ENCODE data around the gene KAT2A. TPM values are rescaled to one million over a fixed set of nuclear protein-coding genes. Genes with fewer than 3 reads are reported as not detected.

The KAT2A gene
- total RNA-seq, 8 experiments from 2014 or later, result 9.1 to 48.3 (median 19.2) TPM

DNA sequence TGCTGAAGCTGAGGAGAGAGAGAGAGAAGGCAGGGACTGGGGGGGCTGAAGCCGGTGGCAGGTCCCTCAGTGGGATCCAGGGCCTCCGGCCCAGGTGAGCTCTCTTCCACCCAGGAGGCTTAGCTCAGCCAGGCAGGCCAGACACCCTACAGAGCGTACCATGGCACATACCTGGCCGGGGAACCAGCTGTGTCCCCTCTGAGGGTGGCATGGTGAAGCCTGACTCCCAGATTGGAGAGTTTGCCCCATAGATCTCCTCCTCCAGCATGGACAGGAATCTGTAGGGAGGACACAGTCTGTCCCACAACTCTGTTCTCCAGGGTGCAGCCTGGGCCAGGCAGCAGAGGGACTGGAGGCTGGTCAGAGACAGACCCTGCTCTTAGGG is 3.0 kb downstream of the KAT2A start:
- no peak overlapping the region for H3K4me3 ChIP-seq
- in situ Hi-C loops (cut with MboI; ENCODE audit: low pct_unique_long_range_greater_than_20kb in 2 of 9, low sequenced_read_pairs in 9 of 9, unreplicated experiment in 9 of 9), result loop anchor here in 5 of 9 experiments (10.0 to 25.0 kb wide), 3 partner anchors 93 to 381 kb away; partner anchors contain the start of genes HAP1 (in 2 of the 5), NKIRAS2 (in 2 of the 5) and CNP (in 1 of the 5)
- no peak for ATAC-seq (replicated peaks in 6 of 8)
- peaks cover 11 to 19% of the 10 kb centered on the region in 2 donors for H3K4me1 ChIP-seq (replicated peaks in 1 of 2)
- no peak overlapping the region for H3K27ac ChIP-seq
- WGBS, 10 experiments, result 80% methylated on average over 1 of the region's 4 CpGs; no CpG with 5 or more reads in 9 of the 10 experiments

DNA sequence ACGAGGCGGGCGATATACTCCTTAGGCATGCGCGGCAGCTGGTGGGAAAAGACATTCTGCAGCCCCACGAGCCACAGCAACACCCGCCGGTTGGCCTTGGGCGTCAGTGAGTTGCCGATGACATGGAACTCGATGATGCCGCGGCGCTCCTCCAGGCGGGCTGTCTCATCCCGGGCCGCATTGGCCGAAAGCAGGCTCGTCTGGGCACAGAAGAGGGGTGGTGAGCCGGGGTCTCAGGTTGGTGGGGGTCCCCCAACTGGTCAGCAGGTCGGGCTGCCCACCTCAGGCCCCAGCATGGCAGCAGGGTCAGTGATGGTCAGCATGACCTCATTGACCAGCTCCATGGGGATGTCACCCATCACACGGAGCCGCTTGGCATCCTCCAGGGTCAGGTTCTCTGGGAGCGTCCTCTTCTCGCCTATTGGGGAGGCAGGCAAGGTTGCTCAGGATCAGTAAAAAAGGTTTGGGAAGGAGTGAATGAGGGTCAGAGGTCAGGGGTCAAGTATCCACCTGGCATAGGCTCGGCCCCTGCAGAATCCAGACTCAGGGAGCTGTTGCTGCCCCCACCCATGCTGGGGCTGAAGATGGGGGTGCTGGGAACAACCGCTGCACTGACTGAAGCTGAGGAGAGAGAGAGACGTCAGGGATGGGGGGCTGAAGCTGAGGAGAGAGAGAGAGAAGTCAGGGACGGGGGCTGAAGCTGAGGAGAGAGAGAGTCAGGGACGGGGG is 3.6 kb downstream of the KAT2A start:
- in situ Hi-C loops (cut with MboI; ENCODE audit: low pct_unique_long_range_greater_than_20kb in 2 of 9, low sequenced_read_pairs in 9 of 9, unreplicated experiment in 9 of 9), result loop anchor here in 5 of 9 experiments (10.0 to 25.0 kb wide), 3 partner anchors 93 to 380 kb away; partner anchors contain the start of genes HAP1 (in 2 of the 5), NKIRAS2 (in 2 of the 5) and CNP (in 1 of the 5)
- no peak overlapping the region for H3K4me3 ChIP-seq
- H3K4me1 ChIP-seq (replicated peaks in 1 of 2), result peaks cover 11 to 16% of the 10 kb centered on the region in 2 donors
- no peak overlapping the region for H3K27ac ChIP-seq
- WGBS, 10 experiments, result 76 to 100% (median 92%) methylated on average over 3 to 5 of the region's 30 CpGs; no CpG with 5 or more reads in 7 of the 10 experiments
- no peak for ATAC-seq (replicated peaks in 6 of 8)

DNA sequence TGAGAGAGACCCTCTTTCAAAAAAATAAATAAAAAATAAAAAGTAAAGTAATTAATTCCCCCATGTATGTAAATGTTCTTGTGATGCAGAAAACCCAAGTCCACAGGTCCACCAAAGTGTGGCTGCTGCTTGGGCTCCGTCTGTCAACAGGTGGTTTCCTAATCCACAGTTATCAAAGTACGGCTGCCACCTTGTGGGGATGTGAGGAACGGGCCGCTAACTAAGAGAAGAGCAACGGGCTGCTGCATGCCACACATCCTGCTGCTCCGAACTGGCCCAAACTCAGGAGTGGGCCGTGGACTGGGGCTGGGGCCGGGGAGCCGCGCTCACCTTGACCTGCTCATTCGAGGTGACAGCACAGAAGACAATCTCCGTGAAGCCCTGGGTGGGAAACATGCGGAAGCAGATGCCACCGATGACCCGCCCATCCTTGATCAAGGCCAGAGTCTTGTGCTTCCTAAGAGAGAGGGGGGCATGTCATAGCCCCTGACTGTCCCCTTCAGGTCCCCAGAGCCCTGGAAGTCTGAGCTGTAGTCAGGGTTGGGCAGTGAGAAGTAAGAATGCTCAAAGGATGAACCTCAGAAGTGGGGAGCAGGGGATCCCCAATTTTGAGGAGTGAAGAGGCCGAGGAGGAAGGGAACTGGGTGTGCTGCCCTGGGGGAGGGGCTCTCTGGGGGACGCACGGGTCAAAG is 4.3 kb downstream of the KAT2A start:
- Histone ChIP-seq H3K27ac (no peak overlapping the region), H3K4me3 (no peak overlapping the region), H3K4me1 (replicated peaks in 1 of 2) (peaks cover 11 to 12% of the 10 kb centered on the region in 2 donors)
- in situ Hi-C loops (cut with MboI; ENCODE audit: low pct_unique_long_range_greater_than_20kb in 2 of 9, low sequenced_read_pairs in 9 of 9, unreplicated experiment in 9 of 9), result loop anchor here in 5 of 9 experiments (10.0 to 25.0 kb wide), 3 partner anchors 92 to 380 kb away; partner anchors contain the start of genes HAP1 (in 2 of the 5), NKIRAS2 (in 2 of the 5) and CNP (in 1 of the 5)
- peak in 6 of 8 experiments; percentile 4 to 24 (median 13) for ATAC-seq (replicated peaks in 6 of 8)
- WGBS, 10 experiments, result 8 to 55% (median 30%) methylated on average over 2 to 5 of the region's 18 CpGs; no CpG with 5 or more reads in 4 of the 10 experiments

DNA sequence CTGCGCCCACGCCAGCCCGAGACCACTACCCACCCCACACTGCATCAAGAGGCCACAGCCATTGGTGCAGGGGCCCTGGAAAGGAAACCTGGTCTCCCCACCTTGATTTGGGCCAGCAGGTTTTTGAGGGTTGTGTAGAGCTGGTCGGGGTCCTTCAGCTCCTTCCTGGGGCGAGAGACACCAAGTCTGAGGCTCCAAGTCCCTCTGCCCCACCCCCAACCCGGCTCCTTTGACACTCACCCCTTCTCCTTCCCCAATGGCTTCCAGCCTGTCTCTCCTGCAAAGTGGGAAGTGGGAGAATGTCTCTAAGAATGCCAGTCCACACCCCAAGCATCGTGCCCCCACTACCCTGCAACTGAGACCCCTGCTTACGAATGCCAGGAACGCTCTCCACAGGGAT is 7.0 kb downstream of the KAT2A start:
- Histone ChIP-seq H3K27ac (no peak overlapping the region), H3K4me1 (replicated peaks in 1 of 2) (no peaks in the 10 kb centered on the region), H3K4me3 (no peak overlapping the region)
- in situ Hi-C loops (cut with MboI; ENCODE audit: low pct_unique_long_range_greater_than_20kb in 2 of 9, low sequenced_read_pairs in 9 of 9, unreplicated experiment in 9 of 9), result loop anchor here in 5 of 9 experiments (10.0 to 25.0 kb wide), 3 partner anchors 89 to 377 kb away; partner anchors contain the start of genes HAP1 (in 2 of the 5), NKIRAS2 (in 2 of the 5) and CNP (in 1 of the 5)
- WGBS, 10 experiments, result 80 to 93% (median 90%) methylated on average over 2 to 5 of the region's 9 CpGs; no CpG with 5 or more reads in 7 of the 10 experiments
- no peak for ATAC-seq (replicated peaks in 6 of 8)

DNA sequence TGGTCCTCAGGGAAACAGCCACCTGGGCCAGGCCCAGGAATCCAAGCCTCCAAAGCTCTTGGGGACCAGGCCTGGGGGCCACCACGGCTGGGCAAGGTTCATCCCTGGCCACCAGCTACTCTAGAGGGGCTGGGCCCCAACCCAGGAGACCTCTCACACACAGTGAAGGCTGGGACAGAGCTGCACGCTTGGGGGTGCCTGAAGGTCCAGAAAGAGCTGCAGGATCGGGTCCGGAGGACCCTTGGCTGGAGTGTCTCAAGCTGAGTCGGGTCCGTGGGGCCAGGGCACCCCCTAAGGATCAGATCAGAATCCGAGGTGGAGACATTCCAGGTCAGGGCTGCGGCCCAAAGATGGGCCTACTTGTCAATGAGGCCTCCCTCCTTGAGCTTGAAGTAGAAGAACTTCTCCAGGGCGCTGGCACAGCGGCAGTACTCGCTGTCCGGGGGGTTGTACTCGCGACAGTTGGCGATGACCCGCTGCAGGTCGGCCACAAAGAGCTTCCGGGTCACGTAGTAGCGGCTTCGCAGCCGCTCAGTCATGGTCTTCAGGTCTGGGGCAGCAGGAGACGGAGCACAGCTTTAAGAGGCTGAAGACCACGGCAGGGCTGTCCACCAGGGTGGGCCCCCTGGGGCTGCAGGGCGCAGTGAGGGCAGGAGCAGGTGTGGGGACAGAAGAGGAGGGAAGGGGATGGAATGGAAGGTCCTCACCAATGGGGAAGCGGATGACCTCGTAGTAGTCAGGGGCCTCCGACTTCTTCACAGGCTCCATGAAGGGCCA is 7.7 kb downstream of the KAT2A start:
- H3K27ac ChIP-seq, result no peak overlapping the region
- WGBS, 10 experiments, result 87 to 100% (median 97%) methylated on average over 1 to 6 of the region's 28 CpGs; no CpG with 5 or more reads in 4 of the 10 experiments
- in situ Hi-C loops (cut with MboI; ENCODE audit: low pct_unique_long_range_greater_than_20kb in 2 of 9, low sequenced_read_pairs in 9 of 9, unreplicated experiment in 9 of 9), result loop anchor here in 5 of 9 experiments (10.0 to 25.0 kb wide), 3 partner anchors 89 to 376 kb away; partner anchors contain the start of genes HAP1 (in 2 of the 5), NKIRAS2 (in 2 of the 5) and CNP (in 1 of the 5)
- no peaks in the 10 kb centered on the region for H3K4me1 ChIP-seq (replicated peaks in 1 of 2)
- ATAC-seq (replicated peaks in 6 of 8), result no peak
- no peak overlapping the region for H3K4me3 ChIP-seq

DNA sequence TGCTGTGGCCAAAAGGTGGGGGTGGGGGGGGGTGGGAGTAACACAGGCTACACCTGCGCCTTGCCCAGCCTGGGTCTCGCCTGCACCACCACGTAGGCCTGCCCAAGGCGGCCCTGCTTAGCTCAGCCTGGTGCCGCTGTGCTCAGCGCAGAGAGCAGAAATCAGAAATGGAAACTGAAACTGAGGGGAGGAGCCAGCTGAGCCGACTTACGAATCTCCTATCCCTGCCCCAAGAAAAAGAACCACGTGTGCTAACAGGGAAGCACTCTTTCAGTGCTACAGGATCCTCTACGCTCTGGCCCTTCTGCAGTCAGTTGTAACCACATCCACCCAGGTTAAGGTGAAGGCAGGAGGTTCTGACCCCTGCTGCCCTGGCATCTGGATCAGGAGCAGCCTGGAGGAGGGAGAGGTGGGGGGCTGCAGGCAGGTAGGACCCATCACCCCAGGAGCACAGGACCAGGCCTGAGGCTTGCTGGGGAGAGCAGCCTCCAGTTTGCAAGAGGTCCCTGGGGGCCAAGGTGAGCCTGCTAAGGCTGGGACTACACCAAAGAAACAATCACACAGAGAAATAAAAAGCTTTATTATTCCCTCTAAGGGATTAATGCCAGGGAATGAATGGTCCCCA is 8.5 kb downstream of the KAT2A start, which contains the start of gene DHX58:
DHX58 (minus strand) TSS at position 163 of the 625 bp plus-strand sequence. CDS start 822 bp downstream, outside the sequence.
- in situ Hi-C loops (cut with MboI; ENCODE audit: low pct_unique_long_range_greater_than_20kb in 2 of 9, low sequenced_read_pairs in 9 of 9, unreplicated experiment in 9 of 9), result loop anchor here in 5 of 9 experiments (10.0 to 25.0 kb wide), 3 partner anchors 88 to 375 kb away; partner anchors contain the start of genes HAP1 (in 2 of the 5), NKIRAS2 (in 2 of the 5) and CNP (in 1 of the 5)
- ATAC-seq (replicated peaks in 6 of 8), result peak in 7 of 8 experiments; percentile 10 to 96 (median 31)
- no peaks in the 10 kb centered on the region for H3K4me1 ChIP-seq (replicated peaks in 1 of 2)
- H3K4me3 ChIP-seq, result no peak within 1 kb of the TSS
- no peak within 1 kb of the TSS for H3K27ac ChIP-seq
- 10 to 43% methylated on average over 2 of the region's 10 CpGs; no CpG with 5 or more reads in 8 of the 10 experiments for WGBS, 10 experiments

DNA sequence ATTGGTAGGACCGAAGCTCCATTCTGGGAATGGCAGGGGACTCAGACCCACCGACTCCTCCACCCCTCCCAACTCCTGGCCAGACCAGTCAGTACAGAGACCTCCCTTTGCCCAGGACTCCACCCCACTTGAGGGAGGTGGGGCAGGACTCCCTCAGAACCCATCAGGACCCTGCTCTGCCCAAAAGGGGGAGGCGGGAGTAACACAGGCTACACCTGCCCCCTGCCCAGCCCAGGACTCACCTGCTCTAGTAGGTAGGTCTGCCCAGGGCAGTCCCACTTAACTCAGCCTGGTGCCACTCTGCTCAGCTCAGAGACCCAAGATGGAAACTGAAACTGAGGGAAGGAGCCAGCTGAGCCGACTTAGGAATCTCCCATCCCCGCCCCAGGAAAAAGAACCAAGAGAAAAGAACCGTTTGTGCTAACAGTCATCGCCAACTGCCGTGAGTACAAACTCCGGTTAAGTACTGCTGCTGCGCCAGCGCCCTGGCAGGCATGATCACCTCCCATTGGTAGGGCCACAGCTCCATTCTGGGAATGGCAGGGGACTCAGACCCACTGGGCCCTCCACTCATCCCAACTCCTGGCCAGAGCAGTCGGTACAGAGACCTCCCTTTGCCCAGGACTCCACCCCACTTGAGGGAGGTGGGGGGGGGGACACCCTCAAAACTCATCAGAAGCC is 9.2 kb downstream of the KAT2A start:
- Histone ChIP-seq H3K4me1 (replicated peaks in 1 of 2) (no peaks in the 10 kb centered on the region), H3K27ac (no peak overlapping the region), H3K4me3 (no peak overlapping the region)
- in situ Hi-C loops (cut with MboI; ENCODE audit: low pct_unique_long_range_greater_than_20kb in 2 of 9, low sequenced_read_pairs in 9 of 9, unreplicated experiment in 9 of 9), result loop anchor here in 5 of 9 experiments (10.0 to 25.0 kb wide), 3 partner anchors 87 to 375 kb away; partner anchors contain the start of genes HAP1 (in 2 of the 5), NKIRAS2 (in 2 of the 5) and CNP (in 1 of the 5)
- peak in 3 of 8 experiments; percentile 59 to 65 (median 62) for ATAC-seq (replicated peaks in 6 of 8)
- 0 to 90% (median 80%) methylated on average over 1 to 6 of the region's 12 CpGs; no CpG with 5 or more reads in 4 of the 10 experiments for WGBS, 10 experiments

DNA sequence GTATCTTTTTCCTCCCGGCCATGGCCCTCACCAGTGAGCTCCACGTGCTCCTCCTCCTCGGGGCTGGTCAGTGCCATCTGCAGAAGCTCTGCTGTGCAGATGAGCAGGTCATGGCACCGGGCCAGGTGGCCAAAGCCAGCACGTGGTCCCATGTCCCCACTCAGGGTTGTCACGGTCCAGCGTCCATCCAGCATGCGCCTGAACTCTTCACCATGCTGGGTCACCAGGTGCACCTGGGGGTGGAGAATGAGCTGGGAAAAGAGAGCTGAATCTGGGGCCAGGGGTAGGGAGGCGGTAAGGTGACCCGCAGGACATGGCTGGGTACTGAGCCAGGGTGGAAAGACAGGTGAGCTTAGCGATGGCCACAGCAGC is 9.9 kb downstream of the KAT2A start:
- 71 to 100% (median 100%) methylated on average over 1 to 7 of the region's 11 CpGs; no CpG with 5 or more reads in 3 of the 10 experiments for WGBS, 10 experiments
- no peak for ATAC-seq (replicated peaks in 6 of 8)
- Histone ChIP-seq H3K4me1 (replicated peaks in 1 of 2) (no peaks in the 10 kb centered on the region), H3K4me3 (no peak overlapping the region), H3K27ac (no peak overlapping the region)
- in situ Hi-C loops (cut with MboI; ENCODE audit: low pct_unique_long_range_greater_than_20kb in 2 of 9, low sequenced_read_pairs in 9 of 9, unreplicated experiment in 9 of 9), result loop anchor here in 5 of 9 experiments (10.0 to 25.0 kb wide), 3 partner anchors 86 to 374 kb away; partner anchors contain the start of genes HAP1 (in 2 of the 5), NKIRAS2 (in 2 of the 5) and CNP (in 1 of the 5)

DNA sequence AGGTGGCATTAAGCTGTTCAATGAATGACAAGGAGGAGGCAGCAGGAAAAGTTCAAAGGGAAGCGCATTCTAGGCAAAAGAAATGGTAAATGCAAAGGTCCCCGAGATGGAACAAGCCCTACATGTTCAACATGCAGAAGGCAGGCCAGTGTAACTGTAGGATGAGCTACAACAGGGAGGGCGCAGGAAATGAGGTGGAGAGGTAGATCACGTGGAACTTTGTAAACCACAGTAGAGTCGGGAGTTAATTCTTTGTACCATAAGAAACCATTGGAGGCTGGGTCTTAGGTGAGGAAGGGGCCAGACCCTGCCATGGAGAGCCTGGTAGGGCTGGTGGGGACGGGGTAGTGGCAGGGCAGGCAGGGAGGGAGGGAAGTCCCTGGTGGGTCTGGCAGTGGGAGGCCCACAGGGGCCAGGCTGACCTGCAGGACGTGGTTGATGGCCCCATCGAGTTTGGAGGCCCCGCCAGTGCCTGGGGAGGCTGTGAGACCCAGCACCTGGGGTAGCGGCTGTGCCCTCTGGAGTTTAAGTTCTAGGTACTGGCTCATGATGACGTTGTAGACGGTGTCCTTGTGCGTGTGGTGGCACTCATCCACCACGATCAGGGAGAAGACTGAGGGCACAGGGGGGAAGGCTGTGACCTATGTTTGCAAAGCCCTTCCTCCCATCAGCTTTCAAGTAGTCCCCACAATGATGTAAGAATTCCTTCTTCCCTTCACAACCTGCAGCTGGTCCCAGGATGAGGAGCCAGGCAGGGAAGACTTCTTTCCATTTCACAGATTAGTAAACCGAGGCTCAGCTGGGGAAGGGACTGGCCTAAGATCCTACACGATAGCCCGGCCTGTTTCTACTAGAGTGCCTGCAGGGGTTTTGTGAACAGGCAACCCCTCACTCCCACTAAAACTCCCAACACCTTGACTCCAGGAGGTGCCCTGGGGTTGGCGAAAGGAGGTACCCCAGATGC is 10.6 kb downstream of the KAT2A start:
- in situ Hi-C loops (cut with MboI; ENCODE audit: low pct_unique_long_range_greater_than_20kb in 2 of 9, low sequenced_read_pairs in 9 of 9, unreplicated experiment in 9 of 9), result loop anchor here in 5 of 9 experiments (10.0 to 25.0 kb wide), 3 partner anchors 86 to 373 kb away; partner anchors contain the start of genes HAP1 (in 2 of the 5), NKIRAS2 (in 2 of the 5) and CNP (in 1 of the 5)
- ATAC-seq (replicated peaks in 6 of 8), result no peak

DNA sequence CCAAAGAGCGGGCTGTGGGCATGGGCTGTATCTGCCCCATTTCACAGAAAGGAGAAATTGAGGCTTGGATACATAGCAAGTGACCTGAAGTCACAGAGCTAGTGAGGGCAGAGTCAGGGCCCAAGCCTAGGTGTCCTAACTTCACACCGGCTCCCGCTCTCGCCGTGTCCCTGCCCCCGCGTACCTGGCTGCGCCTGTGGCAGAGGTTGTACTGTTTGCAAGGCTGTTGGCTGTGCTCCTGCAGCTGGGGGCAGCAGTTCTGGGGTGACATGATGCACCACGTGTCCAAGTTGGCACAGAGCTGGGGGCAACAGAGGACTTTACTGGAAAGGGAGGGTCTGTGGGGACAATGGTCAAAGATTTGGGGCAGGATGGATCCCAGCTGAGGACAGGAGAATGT is 12.1 kb downstream of the KAT2A start:
- no peak for ATAC-seq (replicated peaks in 6 of 8)
- 80 to 100% (median 100%) methylated on average over 1 to 8 of the region's 9 CpGs; no CpG with 5 or more reads in 3 of the 10 experiments for WGBS, 10 experiments
- in situ Hi-C loops (cut with MboI; ENCODE audit: low pct_unique_long_range_greater_than_20kb in 2 of 9, low sequenced_read_pairs in 9 of 9, unreplicated experiment in 9 of 9), result loop anchor here in 4 of 9 experiments (10.0 to 25.0 kb wide), 3 partner anchors 84 to 372 kb away; partner anchors contain the start of genes HAP1 (in 2 of the 4), CNP (in 1 of the 4) and NKIRAS2 (in 1 of the 4)
- Histone ChIP-seq H3K4me1 (replicated peaks in 1 of 2) (no peaks in the 10 kb centered on the region), H3K27ac (no peak overlapping the region), H3K4me3 (no peak overlapping the region)

More for the DNA sequence above, 10.6 kb downstream of the KAT2A start:
- WGBS, 10 experiments, result 71 to 100% (median 83%) methylated on average over 1 to 9 of the region's 18 CpGs; no CpG with 5 or more reads in 1 of the 10 experiments
- no peak overlapping the region for H3K27ac ChIP-seq
- no peak overlapping the region for H3K4me3 ChIP-seq
- H3K4me1 ChIP-seq (replicated peaks in 1 of 2), result no peaks in the 10 kb centered on the region
